ENCODE measurements around the gene CHMP4B.
A peak's percentile ranks its signal among the peaks of the same experiment; 100 is the strongest.

Gene CHMP4B

DNA sequence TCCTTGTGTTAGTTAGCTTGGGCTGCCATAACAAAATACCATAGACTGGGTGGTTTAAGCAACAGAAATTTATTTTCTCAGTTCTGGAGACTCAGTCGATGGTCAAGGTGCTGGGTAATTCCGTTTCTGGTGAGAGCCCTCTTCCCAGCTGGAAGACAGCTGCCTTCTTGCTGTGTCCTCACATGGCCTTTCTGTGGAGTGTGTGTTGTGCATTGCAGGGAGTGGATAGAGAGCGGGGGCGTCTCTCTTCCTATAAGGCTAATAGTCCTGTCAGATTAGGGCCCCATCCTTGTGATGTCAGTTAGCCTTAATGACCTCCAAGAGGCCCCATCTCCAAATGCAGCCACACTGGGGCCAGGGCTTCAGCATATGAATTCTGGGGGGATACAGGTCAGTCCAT, 19.2 kb downstream of the CHMP4B start:
- CTCF ChIA-PET, result interaction anchor here (0.6 to 0.9 kb wide), 4 partner anchors 14 to 1351 kb away, joined by 3 to 7 read pairs (median 4); no protein-coding TSS in a partner anchor
- TF ChIP-seq, protein P1, sequence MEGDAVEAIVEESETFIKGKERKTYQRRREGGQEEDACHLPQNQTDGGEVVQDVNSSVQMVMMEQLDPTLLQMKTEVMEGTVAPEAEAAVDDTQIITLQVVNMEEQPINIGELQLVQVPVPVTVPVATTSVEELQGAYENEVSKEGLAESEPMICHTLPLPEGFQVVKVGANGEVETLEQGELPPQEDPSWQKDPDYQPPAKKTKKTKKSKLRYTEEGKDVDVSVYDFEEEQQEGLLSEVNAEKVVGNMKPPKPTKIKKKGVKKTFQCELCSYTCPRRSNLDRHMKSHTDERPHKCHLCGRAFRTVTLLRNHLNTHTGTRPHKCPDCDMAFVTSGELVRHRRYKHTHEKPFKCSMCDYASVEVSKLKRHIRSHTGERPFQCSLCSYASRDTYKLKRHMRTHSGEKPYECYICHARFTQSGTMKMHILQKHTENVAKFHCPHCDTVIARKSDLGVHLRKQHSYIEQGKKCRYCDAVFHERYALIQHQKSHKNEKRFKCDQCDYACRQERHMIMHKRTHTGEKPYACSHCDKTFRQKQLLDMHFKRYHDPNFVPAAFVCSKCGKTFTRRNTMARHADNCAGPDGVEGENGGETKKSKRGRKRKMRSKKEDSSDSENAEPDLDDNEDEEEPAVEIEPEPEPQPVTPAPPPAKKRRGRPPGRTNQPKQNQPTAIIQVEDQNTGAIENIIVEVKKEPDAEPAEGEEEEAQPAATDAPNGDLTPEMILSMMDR (conservative IDR thresholded peaks at IDR 0.05; ENCODE audit: low read depth), result no peak
- POLR2A ChIA-PET (ENCODE audit: low non-redundant PET), result interaction anchor here (0.6 to 0.7 kb wide), 2 partner anchors 18 to 20 kb away, joined by 3 to 4 read pairs; no protein-coding TSS in a partner anchor
- DNase-seq (ENCODE audit: low spot score), result no peak
- no peak overlapping the region for H3K27ac ChIP-seq

DNA sequence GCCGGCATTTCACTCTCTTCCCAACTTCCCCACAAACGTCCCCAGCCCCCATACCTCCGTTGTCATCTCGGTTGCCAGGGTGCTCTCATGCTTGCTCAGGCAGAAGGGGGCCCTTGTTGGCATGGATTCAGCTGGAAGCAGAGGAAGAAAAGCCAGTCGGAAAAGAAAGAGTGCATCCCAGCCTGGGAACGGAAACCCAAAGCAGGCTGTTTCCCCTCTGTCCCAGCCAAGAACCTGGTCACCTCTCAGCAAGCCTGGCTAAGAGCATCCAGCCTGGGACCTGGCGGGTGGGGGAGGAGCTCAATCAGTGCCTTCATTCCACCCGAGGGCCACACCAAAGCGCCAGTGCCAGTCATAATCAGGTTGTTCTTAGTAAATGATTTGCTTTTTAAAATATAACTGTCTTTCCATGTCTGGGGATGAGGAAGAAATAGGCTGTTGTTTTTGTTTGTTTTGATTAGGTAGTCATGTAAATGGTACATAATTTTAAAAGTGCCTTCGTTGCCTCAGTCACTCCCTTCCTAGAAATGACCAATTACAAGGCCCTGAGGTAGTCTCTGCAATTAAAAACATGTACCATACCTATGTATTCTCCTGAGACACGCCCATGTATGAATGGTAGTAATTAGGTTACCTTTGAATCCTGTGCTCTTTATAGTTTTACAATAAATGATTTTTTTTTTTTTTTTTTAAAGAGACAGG, 21.1 kb downstream of the CHMP4B start:
- POLR2A ChIA-PET (ENCODE audit: low non-redundant PET), result no interaction called here
- CTCF ChIA-PET, result interaction anchor here (0.5 to 0.6 kb wide), 3 partner anchors 13 to 239 kb away, joined by 3 to 4 read pairs (median 3); no protein-coding TSS in a partner anchor
- TF ChIP-seq, protein P1 (conservative IDR thresholded peaks at IDR 0.05; ENCODE audit: low read depth), result no peak
- 0 out of 2 replicates have a peak overlapping the region, but pooled peaks have one; percentile 7 for H3K27ac ChIP-seq
- no peak for DNase-seq (ENCODE audit: low spot score)

DNA sequence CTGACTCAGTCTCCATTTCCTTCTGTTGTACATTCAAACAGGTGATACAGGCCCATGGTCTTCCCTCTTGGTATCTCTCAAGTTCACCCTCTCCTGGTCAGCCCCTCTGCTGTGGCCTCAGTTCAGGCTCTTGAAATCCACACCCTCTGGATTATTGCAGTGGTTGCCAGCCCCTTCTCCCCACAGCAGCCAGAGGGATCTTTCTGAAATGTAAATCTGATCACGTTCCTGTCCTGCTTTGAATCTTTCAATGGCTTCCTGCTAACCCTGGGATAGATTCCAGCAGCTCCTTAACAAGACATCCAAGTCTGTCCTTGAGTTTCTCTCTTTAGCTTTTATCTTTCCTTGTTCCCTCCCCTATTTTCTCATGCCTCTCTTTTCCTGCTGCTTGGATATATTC, 22.2 kb downstream of the CHMP4B start:
- DNase-seq (ENCODE audit: low spot score), result no peak
- no peak overlapping the region for H3K27ac ChIP-seq
- ChIA-PET CTCF (interaction anchor here (0.6 to 0.7 kb wide), 2 partner anchors 24 to 347 kb away, joined by 3 read pairs; no protein-coding TSS in a partner anchor), POLR2A (ENCODE audit: low non-redundant PET) (no interaction called here)
- TF ChIP-seq, protein P1 (conservative IDR thresholded peaks at IDR 0.05; ENCODE audit: low read depth), result no peak

DNA sequence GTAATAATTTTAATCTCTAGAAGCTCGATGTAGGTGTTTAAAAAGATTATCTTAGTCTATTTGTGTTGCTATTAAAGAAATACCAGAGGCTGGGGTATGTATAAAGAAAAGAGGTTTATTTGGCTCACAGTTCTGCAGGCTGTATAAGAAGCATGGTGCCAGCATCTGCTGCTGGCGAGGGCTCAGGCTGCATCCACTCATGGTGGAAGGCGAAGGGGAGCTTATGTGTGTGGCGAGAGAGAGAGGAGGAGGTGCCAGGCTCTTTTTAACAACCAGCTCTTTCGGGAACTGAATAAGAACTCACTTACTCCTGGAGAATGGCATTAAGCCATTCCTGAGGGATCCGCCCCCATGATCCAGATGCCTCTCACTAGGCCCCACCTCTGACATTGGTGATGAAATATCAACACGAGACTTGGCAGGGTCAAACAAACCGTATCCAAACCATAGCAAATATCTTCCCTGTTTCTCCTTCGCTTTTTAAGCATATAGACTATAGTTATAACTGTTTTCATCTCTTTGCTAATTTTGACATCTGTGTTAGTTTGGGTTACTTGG, 24.5 kb downstream of the CHMP4B start:
- TF ChIP-seq, protein P1 (conservative IDR thresholded peaks at IDR 0.05; ENCODE audit: low read depth), result no peak
- no peak for DNase-seq (ENCODE audit: low spot score)
- H3K27ac ChIP-seq, result no peak overlapping the region
- CTCF ChIA-PET, result no interaction called here
- POLR2A ChIA-PET (ENCODE audit: low non-redundant PET), result no interaction called here

DNA sequence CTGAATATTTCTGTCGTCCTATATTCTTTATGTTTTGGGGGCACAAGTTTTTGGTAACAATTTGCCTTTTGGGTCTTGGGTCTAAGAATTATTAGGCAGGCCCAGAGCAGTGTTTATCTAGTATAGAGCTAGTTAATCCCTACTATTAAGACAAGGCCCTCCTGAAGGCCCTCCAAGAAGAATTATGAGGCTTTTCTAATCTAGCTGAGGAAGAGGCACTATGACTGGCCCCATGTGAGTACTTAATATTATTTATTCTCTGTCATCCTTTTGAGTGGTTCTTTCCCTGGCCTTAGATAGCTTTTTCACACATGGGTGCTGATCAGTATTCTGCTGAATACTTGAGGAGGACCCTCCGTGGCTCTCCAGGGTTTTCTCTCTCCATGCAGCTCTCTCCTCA, 25.1 kb downstream of the CHMP4B start:
- CTCF ChIA-PET, result no interaction called here
- no peak for DNase-seq (ENCODE audit: low spot score)
- POLR2A ChIA-PET (ENCODE audit: low non-redundant PET), result no interaction called here
- TF ChIP-seq, protein P1 (conservative IDR thresholded peaks at IDR 0.05; ENCODE audit: low read depth), result no peak
- H3K27ac ChIP-seq, result no peak overlapping the region

DNA sequence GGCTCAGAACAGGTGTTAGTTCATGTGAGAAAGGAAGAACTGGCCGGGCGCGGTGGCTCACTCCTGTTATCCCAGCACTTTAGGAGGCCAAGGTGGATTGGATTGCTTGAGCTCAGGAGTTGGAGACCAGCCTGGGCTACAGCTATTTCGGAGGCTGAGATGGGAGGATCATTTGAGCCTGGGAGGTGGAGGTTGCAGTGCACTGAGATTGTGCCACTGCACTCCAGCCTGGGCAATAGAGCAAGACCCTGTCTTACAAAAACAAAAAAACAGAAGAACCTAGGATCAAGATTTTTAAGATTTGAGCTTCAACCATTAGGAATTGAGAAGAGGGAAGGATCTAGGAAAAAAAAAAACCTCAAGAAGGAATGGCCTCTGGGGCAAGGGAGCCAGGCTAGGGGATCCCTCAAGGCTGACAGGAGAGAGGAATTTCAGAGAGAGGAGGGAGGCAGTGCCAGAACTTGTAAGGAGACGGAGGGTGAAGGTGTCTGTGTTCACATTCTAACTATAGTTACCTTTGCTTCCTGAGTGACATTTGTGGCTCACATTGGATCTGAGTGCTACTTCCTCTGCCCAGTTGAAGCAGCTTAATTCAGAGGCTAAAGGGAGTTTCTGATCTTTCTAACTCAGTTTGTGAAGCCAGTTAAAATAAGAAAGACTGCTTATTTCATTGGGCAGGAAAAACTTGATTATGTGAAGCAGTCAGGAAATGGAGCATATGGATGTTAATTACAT, 26.1 kb downstream of the CHMP4B start:
- DNase-seq (ENCODE audit: low spot score), result no peak
- POLR2A ChIA-PET (ENCODE audit: low non-redundant PET), result interaction anchor here (0.6 to 0.8 kb wide), 2 partner anchors 24 to 45 kb away, joined by 4 to 6 read pairs; no protein-coding TSS in a partner anchor
- CTCF ChIA-PET, result interaction anchor here (1.1 kb wide), 1 partner anchor 9 kb away, joined by 3 read pairs; no protein-coding TSS in a partner anchor
- no peak overlapping the region for H3K27ac ChIP-seq
- TF ChIP-seq, protein P1 (conservative IDR thresholded peaks at IDR 0.05; ENCODE audit: low read depth), result no peak

Measured in RWPE1 (cell line).